ENCODE data around the gene SEMA3B. TPM values are rescaled to one million over a fixed set of nuclear protein-coding genes. Genes with fewer than 3 reads are reported as not detected.
A peak's percentile ranks its signal among the peaks of the same experiment; 100 is the strongest.

Gene SEMA3B
- total RNA-seq, 3 donors from 2014 or later: 0.35 to 0.55 (median 0.52) TPM

DNA sequence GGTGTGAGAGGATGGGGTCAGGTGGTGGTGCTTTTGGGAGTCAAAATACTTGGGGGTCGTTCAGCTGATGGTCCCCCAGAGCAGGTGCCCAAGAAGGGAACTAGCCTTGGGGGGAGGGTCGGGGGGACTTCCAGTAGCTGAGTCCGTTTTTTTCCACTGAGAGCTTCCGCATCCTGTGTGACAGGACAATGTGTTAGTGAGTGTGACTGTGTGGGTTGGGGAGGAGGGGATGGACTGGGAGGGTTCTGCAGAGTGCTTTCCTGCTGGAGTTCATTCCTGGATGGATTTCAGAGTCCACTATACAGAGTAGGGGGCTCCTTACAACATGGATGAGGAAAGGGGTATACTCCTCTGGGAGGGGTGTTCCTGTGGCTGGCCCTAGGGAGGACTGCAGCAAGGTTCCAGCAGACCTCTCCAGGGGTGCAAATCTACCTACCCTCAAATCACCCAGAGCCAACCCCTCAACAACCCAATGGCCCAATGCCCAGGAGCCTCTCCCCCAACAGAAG lies 54.2 kb downstream of the SEMA3B start:
- peaks cover 40% of the 10 kb centered on the region for H3K4me1 Mint-ChIP-seq (ENCODE audit: low read depth)
- DNase-seq: no peak
- H3K36me3 Mint-ChIP-seq (ENCODE audit: insufficient read depth): peaks cover 3% of the 10 kb centered on the region
- no peak for ATAC-seq
- no peak overlapping the region for H3K4me3 Mint-ChIP-seq
- H3K27me3 Mint-ChIP-seq (ENCODE audit: low read depth): no peaks in the 10 kb centered on the region
- no peaks in the 10 kb centered on the region for H3K9me3 Mint-ChIP-seq

DNA sequence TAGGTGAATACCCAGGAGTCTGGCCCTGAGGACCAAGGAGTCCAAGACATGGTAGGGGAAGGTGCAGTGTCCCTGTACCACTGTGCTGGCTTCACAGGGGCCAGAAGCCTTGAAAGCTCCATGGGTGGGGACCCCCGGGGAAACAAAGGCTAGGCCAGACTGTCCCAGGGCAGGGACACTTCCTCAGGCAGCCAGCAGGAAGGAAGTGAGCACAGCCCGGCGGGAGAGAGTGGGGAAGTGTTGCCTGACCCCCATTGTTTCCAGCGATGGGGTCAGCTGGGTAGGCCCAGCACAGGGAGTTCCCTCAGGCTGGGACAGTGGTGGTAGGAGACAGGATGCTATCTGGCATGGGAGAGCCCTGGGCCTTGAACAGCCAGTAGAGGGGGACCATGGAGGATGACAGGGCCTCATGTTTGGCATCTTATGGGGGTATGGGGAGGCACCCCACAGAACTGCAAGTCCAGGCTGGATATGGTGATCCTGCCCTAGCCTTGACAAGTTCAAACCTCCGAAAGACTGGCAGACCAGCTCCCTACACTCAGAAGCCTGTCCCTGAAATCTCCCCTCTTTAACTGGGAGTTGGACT lies 54.8 kb downstream of the SEMA3B start:
- Mint-ChIP-seq H3K36me3 (ENCODE audit: insufficient read depth) (peaks cover 3% of the 10 kb centered on the region), H3K9me3 (no peaks in the 10 kb centered on the region), H3K27me3 (ENCODE audit: low read depth) (no peaks in the 10 kb centered on the region), H3K4me1 (ENCODE audit: low read depth) (peaks cover 42% of the 10 kb centered on the region), H3K4me3 (no peak overlapping the region)
- DNase-seq: no peak
- no peak for ATAC-seq

DNA sequence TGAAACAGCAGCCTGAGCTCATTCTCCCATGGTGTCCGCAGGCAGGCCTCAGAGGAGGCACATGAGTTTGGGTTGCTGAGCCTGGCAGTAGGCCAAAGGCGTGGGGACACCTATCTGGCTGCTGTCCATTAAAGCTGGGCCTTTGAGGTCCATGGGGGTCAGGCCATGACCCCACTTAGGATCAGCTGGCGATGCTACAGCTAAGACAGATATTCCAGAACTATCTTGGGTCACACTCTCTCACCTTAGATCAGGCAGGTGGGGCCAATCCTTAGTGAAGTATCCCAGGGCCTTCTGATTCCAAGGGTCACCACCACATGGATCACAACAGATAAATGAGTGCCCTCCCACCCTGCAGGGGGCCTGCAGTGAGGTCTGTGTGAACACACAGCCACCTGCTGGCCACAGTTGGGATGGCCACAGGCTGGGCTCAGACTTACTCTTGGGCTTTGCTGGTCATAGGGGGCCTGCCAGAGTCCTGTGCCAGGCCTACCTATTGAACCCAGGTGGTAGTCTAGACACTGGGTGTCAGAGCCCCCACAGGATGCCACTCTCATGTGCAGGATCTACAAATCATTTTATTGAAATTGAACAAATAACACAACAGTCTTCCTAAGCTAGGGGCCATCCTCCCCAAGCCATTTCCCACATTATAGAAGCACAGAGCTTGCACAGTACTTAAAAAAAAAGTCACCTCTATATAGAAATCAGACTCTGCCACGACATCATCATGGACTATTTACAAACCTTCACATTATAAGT lies 55.6 kb downstream of the SEMA3B start:
- Mint-ChIP-seq H3K4me3 (no peak overlapping the region), H3K36me3 (ENCODE audit: insufficient read depth) (peaks cover 3% of the 10 kb centered on the region)

DNA sequence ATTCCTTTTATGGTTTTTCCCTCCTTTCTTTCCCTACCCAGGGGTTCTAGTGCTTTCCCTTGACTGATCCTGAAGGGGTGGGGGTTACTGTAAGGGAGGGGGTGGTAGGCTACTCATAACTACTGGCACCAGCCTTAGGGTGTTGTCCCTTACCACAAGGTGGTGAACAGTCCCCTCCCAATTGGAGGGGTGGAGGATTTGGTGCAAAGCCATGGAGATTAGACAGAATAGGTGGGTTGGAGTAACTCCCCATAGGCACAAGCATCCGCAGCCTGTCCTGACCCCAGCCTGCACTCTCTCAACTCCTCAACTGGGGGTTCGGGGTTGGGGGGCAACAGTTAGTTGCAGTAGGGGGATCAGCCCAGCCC lies 56.1 kb downstream of the SEMA3B start:
- Mint-ChIP-seq H3K4me1 (ENCODE audit: low read depth) (peaks cover 29% of the 10 kb centered on the region), H3K36me3 (ENCODE audit: insufficient read depth) (peaks cover 3% of the 10 kb centered on the region), H3K9me3 (no peaks in the 10 kb centered on the region), H3K27me3 (ENCODE audit: low read depth) (no peaks in the 10 kb centered on the region), H3K4me3 (no peak overlapping the region)
- DNase-seq: no peak
- ATAC-seq: no peak

More for the DNA sequence above, 55.6 kb downstream of the SEMA3B start:
- H3K4me1 Mint-ChIP-seq (ENCODE audit: low read depth): peaks cover 34% of the 10 kb centered on the region
- ATAC-seq (peak; percentile 21 to 25), DNase-seq (peak; percentile 52)
- H3K27me3 Mint-ChIP-seq (ENCODE audit: low read depth): no peaks in the 10 kb centered on the region
- no peaks in the 10 kb centered on the region for H3K9me3 Mint-ChIP-seq

DNA sequence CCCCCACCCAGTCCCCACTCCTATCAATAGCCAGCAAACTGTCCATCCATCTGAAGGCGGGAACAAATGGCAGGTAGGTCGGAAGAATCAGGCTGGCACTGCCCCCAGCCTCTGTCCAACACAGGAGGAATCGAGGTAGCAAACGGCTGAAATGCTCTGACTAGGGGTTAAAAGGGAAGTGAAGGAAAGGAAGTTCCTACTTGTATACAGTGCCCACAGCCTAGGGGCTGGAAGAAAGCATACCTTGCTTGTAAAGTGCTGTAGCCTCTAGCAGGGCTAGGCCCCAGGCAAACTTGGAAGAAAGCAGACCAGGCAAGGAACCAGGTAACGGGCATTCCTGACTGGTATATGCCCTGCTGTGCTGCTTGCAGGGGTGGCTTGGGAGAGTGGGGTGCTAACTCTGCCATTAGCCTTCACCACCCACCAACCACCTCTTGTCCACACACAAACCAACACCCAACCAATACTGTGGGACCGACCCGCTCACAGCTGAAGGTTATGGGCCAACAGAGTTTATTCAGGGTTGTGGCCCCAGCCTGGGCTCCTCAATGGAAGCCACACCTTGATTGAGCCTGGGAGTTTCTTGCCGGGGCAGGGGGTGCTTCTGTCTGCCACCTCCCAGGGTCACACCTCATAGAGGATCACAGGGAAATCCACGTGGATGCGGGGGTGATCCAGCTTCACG lies 56.7 kb downstream of the SEMA3B start:
- Mint-ChIP-seq H3K9me3 (no peaks in the 10 kb centered on the region), H3K4me3 (no peak overlapping the region), H3K27me3 (ENCODE audit: low read depth) (no peaks in the 10 kb centered on the region), H3K4me1 (ENCODE audit: low read depth) (peaks cover 24% of the 10 kb centered on the region), H3K36me3 (ENCODE audit: insufficient read depth) (peaks cover 5% of the 10 kb centered on the region)
- no peak for ATAC-seq
- no peak for DNase-seq

DNA sequence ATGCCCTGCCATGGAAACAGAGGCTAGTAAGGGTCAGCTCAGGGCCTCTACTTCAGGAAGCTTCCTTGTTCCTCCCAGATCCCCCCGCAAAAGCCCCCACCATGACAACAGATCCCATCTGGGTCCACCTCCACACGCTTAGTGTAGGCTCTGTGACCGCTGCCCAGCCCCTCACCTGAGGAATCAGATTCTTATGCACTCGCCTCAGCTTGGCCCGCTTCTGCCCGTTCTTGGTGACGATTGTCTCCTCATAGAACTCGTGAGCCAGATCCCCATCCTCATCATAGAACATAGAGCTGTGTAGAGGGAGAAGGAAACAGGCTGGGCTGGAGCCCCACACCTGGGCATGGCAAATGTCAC lies 57.2 kb downstream of the SEMA3B start:
- no peak for DNase-seq
- Mint-ChIP-seq H3K4me3 (peak overlapping the region; percentile 90), H3K9me3 (no peaks in the 10 kb centered on the region), H3K36me3 (ENCODE audit: insufficient read depth) (peaks cover 5% of the 10 kb centered on the region), H3K27me3 (ENCODE audit: low read depth) (no peaks in the 10 kb centered on the region), H3K4me1 (ENCODE audit: low read depth) (peaks cover 23% of the 10 kb centered on the region)
- no peak for ATAC-seq

DNA sequence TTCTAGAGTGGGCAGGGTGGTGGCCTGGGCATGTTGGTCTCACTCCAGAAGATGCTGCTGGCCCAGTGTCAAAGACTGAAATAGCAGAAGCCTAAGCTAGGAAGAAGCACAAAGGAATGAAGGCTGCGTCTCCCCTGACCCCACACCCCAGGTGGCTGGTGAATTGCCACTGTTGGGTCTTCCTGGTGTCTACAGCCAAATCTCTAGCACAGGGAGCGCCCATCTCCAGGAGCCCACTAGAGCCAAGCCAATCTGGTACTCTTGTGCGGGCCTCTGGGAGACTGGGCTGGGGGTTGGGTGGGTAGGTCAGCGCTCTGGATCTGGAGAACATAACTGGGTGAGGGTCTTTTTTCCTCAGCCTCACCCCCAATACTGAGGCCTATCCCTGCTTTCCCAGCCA lies 58.2 kb downstream of the SEMA3B start:
- peaks cover 23% of the 10 kb centered on the region for H3K4me1 Mint-ChIP-seq (ENCODE audit: low read depth)
- no peak for ATAC-seq
- H3K27me3 Mint-ChIP-seq (ENCODE audit: low read depth): no peaks in the 10 kb centered on the region
- H3K9me3 Mint-ChIP-seq: no peaks in the 10 kb centered on the region
- DNase-seq: no peak
- peaks cover 7% of the 10 kb centered on the region for H3K36me3 Mint-ChIP-seq (ENCODE audit: insufficient read depth)
- H3K4me3 Mint-ChIP-seq: peak overlapping the region; percentile 90

Other genes with a start within 250 kb of the SEMA3B start
- gene RBM5, start 180.2 kb upstream of the SEMA3B start, total RNA-seq: 100 to 1,000 TPM in 2 of 3 donors, 10 to 100 TPM in 1; 96.6 to 122 (median 112) TPM
- under 1 TPM; 0.19 to 0.24 (median 0.23) TPM for gene SEMA3F, start 113.8 kb upstream of the SEMA3B start, total RNA-seq
- gene GNAT1, start 77.5 kb upstream of the SEMA3B start, total RNA-seq: not detected
- gene SLC38A3, start 63.9 kb upstream of the SEMA3B start, total RNA-seq: under 1 TPM in 2 of 3 donors, not detected in 1; 0.08 to 0.52 TPM
- 100 to 1,000 TPM; 160 to 175 (median 172) TPM for gene GNAI2, start 32.9 kb upstream of the SEMA3B start, total RNA-seq
- gene LSMEM2, start 9.9 kb downstream of the SEMA3B start, total RNA-seq: under 1 TPM in 1 of 3 donors, not detected in 2; 0.13 TPM
- gene IFRD2, start 23.3 kb downstream of the SEMA3B start, total RNA-seq: 100 to 1,000 TPM; 339 to 366 (median 341) TPM
- gene HYAL3, start 30.3 kb downstream of the SEMA3B start, total RNA-seq: 10 to 100 TPM in 1 of 3 donors, 1 to 10 TPM in 2; 4.9 to 10.3 (median 7.2) TPM
- 10 to 100 TPM; 17.5 to 21.7 (median 21.1) TPM for gene NAA80, start 30.3 kb downstream of the SEMA3B start, total RNA-seq
- under 1 TPM in 2 of 3 donors, not detected in 1; 0.24 to 0.82 TPM for gene HYAL1, start 34.4 kb downstream of the SEMA3B start, total RNA-seq
- 10 to 100 TPM; 17.0 to 19.5 (median 19.2) TPM for gene HYAL2, start 53.6 kb downstream of the SEMA3B start, total RNA-seq
- 10 to 100 TPM; 40.8 to 48.7 (median 48.5) TPM for gene TUSC2, start 59.1 kb downstream of the SEMA3B start, total RNA-seq
- 10 to 100 TPM; 33.7 to 40.3 (median 37.3) TPM for gene RASSF1, start 71.7 kb downstream of the SEMA3B start, total RNA-seq
- gene ZMYND10, start 76.6 kb downstream of the SEMA3B start, total RNA-seq: 1 to 10 TPM in 1 of 3 donors, under 1 TPM in 2; 0.71 to 1.0 (median 0.96) TPM
- gene NPRL2, start 81.6 kb downstream of the SEMA3B start, total RNA-seq: 10 to 100 TPM; 34.0 to 46.9 (median 37.0) TPM
- 10 to 100 TPM; 31.8 to 35.3 (median 33.1) TPM for gene CYB561D2, start 81.7 kb downstream of the SEMA3B start, total RNA-seq
- 10 to 100 TPM; 25.2 to 27.4 (median 25.4) TPM for gene TMEM115, start 90.4 kb downstream of the SEMA3B start, total RNA-seq
- under 1 TPM; 0.35 to 0.90 (median 0.58) TPM for gene CACNA2D2, start 234.5 kb downstream of the SEMA3B start, total RNA-seq

All from activated T-cell treated with anti-CD3 and anti-CD28 coated beads, Interleukin-2, amount 50 U/mL, for 4 hours (primary cell).